Memory B cell (primary cell): ENCODE measurements around the gene NCAPG2.
"Not testable (repeated sequence)": the region's sequence is repeated elsewhere in the genome, so short reads cannot be mapped to it uniquely, and the experiment has no call there.

Experiments used
- ATAC-seq: fragments of 150-1000 bp; cut with Tn5 transposase; 2 replicates; pipeline ENCODE4 v1.10.0; 2021; ENCODE audit warnings: low read depth, mild to moderate bottlenecking, moderate library complexity
- DNase-seq, 2 donors: peaks; one replicate each; pipeline ENCODE4 v3.0.0; 2022; ENCODE audit warnings: low spot score in 2 of 2
- H3K27ac Mint-ChIP-seq: one replicate; pipeline ENCODE4 v1.8.0; 2022; ENCODE audit warnings: mild to moderate bottlenecking, moderate library complexity, mixed read lengths
- H3K27me3 Mint-ChIP-seq: one replicate; pipeline ENCODE4 v1.8.0; 2022; ENCODE audit warnings: mixed read lengths
- H3K36me3 Mint-ChIP-seq: one replicate; pipeline ENCODE4 v1.8.0; 2022; ENCODE audit warnings: mild to moderate bottlenecking, mixed read lengths
- H3K4me1 Mint-ChIP-seq: one replicate; pipeline ENCODE4 v1.8.0; 2022; ENCODE audit warnings: mixed read lengths
- H3K4me3 Mint-ChIP-seq: one replicate; pipeline ENCODE4 v1.8.0; 2022; ENCODE audit warnings: mild to moderate bottlenecking, moderate library complexity, mixed read lengths
- H3K9me3 Mint-ChIP-seq: one replicate; pipeline ENCODE4 v1.8.0; 2022; ENCODE audit warnings: mixed read lengths

The NCAPG2 gene

DNA sequence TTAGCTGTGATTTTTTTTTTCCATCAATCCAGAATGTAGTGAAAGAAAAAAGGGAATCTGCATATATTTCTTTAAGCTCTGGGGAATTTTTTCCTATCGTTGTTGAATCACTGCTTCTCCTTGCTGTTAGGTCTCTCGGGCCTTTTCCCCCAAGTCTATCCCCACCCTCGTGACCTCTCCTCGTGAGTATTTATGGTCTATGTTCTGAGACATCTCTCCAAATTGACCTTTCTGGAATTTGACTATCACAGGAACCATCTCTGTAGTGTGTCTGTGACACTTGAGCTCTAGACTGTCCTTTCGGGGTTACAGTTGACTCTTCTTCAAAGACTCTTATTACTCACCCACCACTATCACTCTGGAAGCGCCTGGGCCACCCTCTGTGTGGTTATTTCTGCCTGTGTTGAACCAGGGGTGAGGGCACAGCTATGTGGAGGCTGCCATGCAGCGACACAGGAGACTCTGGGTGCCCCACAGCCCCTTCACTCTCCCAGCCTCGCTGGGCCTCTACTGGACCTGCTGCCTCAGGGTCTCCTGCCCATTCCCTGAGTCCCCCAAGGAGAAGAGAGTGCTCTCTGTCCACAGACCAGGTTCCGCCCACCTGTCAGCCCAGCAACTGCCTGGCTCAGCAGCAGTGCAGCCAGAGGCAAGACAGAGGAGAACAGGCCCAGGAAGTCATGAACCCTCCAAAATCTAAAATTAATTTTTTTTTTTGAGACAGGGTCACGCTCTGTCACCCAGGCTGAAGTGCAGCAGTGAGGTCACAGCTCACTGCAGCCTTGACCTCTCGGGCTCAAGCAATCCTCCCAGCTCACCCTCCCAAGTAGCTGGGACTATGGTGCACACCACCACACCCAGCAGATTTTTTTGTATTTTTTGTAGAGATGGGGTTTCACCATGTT lies 71.3 kb downstream of the NCAPG2 start:
- peak overlapping the region; percentile 18 for H3K27ac Mint-ChIP-seq
- peak; percentile 29 for ATAC-seq

GRCh38 chr7:158631574-158632195 lies 72.9 kb downstream of the NCAPG2 start:
- Mint-ChIP-seq H3K9me3 (no peaks in the 10 kb centered on the region), H3K36me3 (peaks cover 9% of the 10 kb centered on the region), H3K4me1 (peaks cover 9% of the 10 kb centered on the region), H3K4me3 (no peak overlapping the region), H3K27ac (no peak overlapping the region), H3K27me3 (no peaks in the 10 kb centered on the region)
- ATAC-seq = no peak
- DNase-seq = no peak

More for the DNA sequence above, 71.3 kb downstream of the NCAPG2 start:
- Mint-ChIP-seq H3K36me3 (peaks cover 9% of the 10 kb centered on the region), H3K9me3 (no peaks in the 10 kb centered on the region), H3K27me3 (no peaks in the 10 kb centered on the region), H3K4me3 (no peak overlapping the region), H3K4me1 (peaks cover 9% of the 10 kb centered on the region)
- no peak for DNase-seq

- not testable (repeated sequence) for H3K4me1 Mint-ChIP-seq, H3K36me3 Mint-ChIP-seq, ATAC-seq, DNase-seq, H3K27ac Mint-ChIP-seq, H3K27me3 Mint-ChIP-seq, H3K4me3 Mint-ChIP-seq, H3K9me3 Mint-ChIP-seq
Observed at GRCh38 chr7:158626289-158626688, 78.3 kb downstream of the NCAPG2 start.

DNA sequence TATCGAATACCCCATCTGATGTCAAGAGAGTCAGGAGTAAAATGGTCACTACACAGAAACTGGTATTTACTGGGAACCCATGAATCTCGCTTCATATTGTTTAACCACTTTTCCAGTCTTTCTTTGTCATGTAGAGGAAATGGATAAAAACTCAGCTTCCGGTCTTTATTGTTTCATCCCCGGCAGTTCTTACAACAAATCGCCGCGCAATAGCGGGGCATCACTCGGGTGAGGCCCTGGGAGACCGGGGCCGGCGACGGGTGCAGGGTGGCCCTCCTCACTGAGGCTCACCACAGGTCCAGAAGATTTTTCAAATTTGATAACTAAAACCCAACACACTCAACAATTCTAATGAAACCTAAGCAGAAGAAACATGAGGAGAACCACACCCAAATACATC lies 81.4 kb downstream of the NCAPG2 start:
- no peak overlapping the region for H3K4me3 Mint-ChIP-seq
- peaks cover 6% of the 10 kb centered on the region for H3K36me3 Mint-ChIP-seq
- no peak for DNase-seq
- H3K4me1 Mint-ChIP-seq = no peaks in the 10 kb centered on the region
- no peak for ATAC-seq
- H3K27ac Mint-ChIP-seq = no peak overlapping the region
- H3K9me3 Mint-ChIP-seq = peaks cover 1% of the 10 kb centered on the region
- no peaks in the 10 kb centered on the region for H3K27me3 Mint-ChIP-seq

DNA sequence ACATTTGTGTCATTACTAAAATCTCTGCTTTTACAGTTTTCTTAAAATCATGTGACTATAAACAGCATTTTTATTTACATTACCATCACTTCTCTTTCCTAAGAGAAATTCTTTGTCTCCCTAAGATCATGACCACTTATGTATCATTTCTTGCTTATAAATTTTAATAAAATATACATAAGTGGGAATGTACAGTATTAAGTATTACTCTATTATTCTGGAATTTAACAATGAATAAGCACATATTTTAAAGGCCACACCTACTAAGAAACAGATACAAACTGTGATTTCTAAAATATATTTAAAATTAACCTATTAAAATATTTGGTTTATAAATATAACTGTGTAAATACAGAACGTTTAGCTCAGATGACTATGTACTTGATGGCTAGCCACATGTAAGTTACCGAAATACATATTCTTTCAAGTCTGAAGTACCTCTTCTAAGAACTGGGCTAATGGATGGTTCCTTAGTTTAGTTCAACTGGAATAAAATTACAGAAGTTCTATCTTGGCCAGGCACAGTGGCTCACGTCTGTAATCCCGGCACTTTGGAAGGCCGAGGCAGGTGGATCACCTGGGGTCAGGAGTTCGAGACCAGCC lies 83.7 kb downstream of the NCAPG2 start:
- ATAC-seq (no peak), DNase-seq (no peak)
- Mint-ChIP-seq H3K4me3 (no peak overlapping the region), H3K27ac (no peak overlapping the region), H3K9me3 (peaks cover 1% of the 10 kb centered on the region), H3K4me1 (no peaks in the 10 kb centered on the region), H3K27me3 (no peaks in the 10 kb centered on the region), H3K36me3 (peaks cover 4% of the 10 kb centered on the region)

DNA sequence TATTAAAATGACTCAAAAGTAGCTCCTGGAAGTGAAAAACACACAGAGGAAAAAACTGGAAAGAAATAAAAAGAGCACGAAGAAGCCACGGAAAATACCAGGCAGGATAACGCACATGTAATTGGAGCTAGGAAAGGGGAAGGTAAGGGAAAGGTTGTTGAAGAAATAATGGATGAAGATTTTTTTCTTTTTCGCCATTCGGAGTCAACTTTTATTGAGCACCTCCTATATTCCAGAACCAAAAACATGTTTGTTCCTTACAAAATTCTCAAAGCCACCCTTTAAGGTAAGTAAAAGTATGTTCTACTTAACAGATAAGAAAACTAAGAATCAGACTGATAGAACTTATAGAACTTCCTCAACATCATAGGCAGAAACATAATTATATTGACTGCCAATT lies 84.2 kb downstream of the NCAPG2 start:
- Mint-ChIP-seq H3K4me1 (no peaks in the 10 kb centered on the region), H3K36me3 (peaks cover 4% of the 10 kb centered on the region)

DNA sequence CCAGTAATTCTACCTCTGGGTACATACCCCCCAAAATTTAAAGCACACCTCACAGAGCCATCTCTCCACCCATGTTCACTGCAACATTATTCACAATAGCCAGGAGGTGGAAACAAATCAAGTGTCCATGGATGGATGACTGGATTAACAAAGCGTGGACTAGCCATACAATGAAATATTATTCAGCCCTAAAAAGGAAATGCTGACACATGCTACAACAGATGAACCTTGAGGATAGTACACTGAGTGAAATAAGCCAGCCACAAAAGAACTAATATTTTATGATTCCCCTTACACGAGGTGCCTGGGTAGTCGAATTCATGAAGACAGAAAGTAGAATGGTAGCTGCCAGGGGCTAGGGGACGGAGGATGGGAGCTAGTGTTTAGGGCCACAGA lies 85.9 kb downstream of the NCAPG2 start:
- peaks cover under 1% of the 10 kb centered on the region for H3K4me1 Mint-ChIP-seq
- ATAC-seq (no peak), DNase-seq (no peak)
- H3K9me3 Mint-ChIP-seq = peaks cover 1% of the 10 kb centered on the region
- H3K4me3 Mint-ChIP-seq = no peak overlapping the region
- H3K27me3 Mint-ChIP-seq = no peaks in the 10 kb centered on the region
- no peak overlapping the region for H3K27ac Mint-ChIP-seq
- H3K36me3 Mint-ChIP-seq = peaks cover 4% of the 10 kb centered on the region

More for the DNA sequence above, 84.2 kb downstream of the NCAPG2 start:
- H3K4me3 Mint-ChIP-seq = no peak overlapping the region
- ATAC-seq (no peak), DNase-seq (no peak)
- H3K27me3 Mint-ChIP-seq = no peaks in the 10 kb centered on the region
- no peak overlapping the region for H3K27ac Mint-ChIP-seq
- H3K9me3 Mint-ChIP-seq = peaks cover 1% of the 10 kb centered on the region

DNA sequence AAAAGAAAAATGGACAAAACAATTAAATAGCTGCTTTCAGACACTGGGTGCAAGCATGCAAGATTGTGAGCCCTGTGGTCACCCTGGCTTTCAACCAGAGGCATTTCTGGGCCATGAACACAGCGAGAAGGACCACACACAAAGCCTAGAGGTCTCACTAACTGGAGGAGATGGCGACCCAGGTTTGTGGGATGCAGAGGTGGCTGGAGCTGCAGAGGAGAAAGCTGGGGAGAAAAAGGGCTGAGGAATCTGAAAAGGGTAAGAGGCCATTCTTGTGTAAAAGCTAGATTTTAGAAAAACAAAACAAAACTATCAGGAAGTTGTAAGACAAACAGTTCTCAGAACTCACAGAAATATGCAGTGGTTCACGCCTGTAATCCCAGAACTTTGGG lies 86.9 kb downstream of the NCAPG2 start:
- ATAC-seq (no peak), DNase-seq (no peak)
- Mint-ChIP-seq H3K4me3 (no peak overlapping the region), H3K4me1 (peaks cover 10% of the 10 kb centered on the region), H3K36me3 (peaks cover 4% of the 10 kb centered on the region), H3K9me3 (peaks cover 1% of the 10 kb centered on the region), H3K27me3 (no peaks in the 10 kb centered on the region), H3K27ac (no peak overlapping the region)

GRCh38 chr7:158616050-158616449 lies 88.6 kb downstream of the NCAPG2 start:
- DNase-seq (no peak), ATAC-seq (no peak)
- Mint-ChIP-seq H3K27ac (no peak overlapping the region), H3K4me3 (no peak overlapping the region), H3K36me3 (peaks cover 5% of the 10 kb centered on the region), H3K9me3 (peaks cover 1% of the 10 kb centered on the region), H3K4me1 (peaks cover 17% of the 10 kb centered on the region), H3K27me3 (no peaks in the 10 kb centered on the region)

- H3K9me3 Mint-ChIP-seq = no peaks in the 10 kb centered on the region
- H3K27me3 Mint-ChIP-seq = no peaks in the 10 kb centered on the region
- no peak overlapping the region for H3K27ac Mint-ChIP-seq
- H3K4me1 Mint-ChIP-seq = peaks cover 18% of the 10 kb centered on the region
- DNase-seq = no peak
- peaks cover 5% of the 10 kb centered on the region for H3K36me3 Mint-ChIP-seq
- no peak overlapping the region for H3K4me3 Mint-ChIP-seq
- ATAC-seq = no peak
Observed at GRCh38 chr7:158614700-158615099, 89.9 kb downstream of the NCAPG2 start.

GRCh38 chr7:158613481-158613880 lies 91.1 kb downstream of the NCAPG2 start:
- no peaks in the 10 kb centered on the region for H3K9me3 Mint-ChIP-seq
- peak overlapping the region; percentile 28 for H3K27ac Mint-ChIP-seq
- peak; percentile 92 for ATAC-seq
- DNase-seq = peak in 1 of 2 donors; percentile 13
- H3K4me1 Mint-ChIP-seq = peaks cover 25% of the 10 kb centered on the region
- H3K4me3 Mint-ChIP-seq = peak overlapping the region; percentile 55
- no peaks in the 10 kb centered on the region for H3K27me3 Mint-ChIP-seq
- H3K36me3 Mint-ChIP-seq = peaks cover 7% of the 10 kb centered on the region

GRCh38 chr7:158612546-158612945 lies 92.1 kb downstream of the NCAPG2 start:
- DNase-seq (no peak), ATAC-seq (no peak)
- peaks cover 25% of the 10 kb centered on the region for H3K4me1 Mint-ChIP-seq
- H3K36me3 Mint-ChIP-seq = peaks cover 7% of the 10 kb centered on the region
- H3K4me3 Mint-ChIP-seq = no peak overlapping the region
- H3K9me3 Mint-ChIP-seq = no peaks in the 10 kb centered on the region
- H3K27ac Mint-ChIP-seq = no peak overlapping the region
- H3K27me3 Mint-ChIP-seq = no peaks in the 10 kb centered on the region

DNA sequence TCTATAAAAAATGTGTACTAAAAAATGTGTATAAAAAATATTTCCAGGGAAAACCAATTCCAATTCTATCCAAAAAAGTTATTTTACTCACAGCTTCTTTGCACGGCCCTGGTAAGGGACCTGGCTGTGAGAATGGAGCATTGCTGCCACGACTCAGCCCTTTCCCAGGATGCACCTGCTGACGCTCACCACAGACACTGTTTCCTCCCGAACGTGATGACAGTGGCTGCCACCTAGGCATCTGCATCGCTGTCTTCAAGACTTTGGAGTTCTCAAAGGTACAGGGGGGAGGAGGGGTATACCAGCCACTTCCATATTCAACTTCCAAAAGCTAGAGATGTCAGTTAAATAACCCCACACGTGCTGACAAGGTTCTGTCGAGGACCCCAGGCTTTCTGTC lies 93.1 kb downstream of the NCAPG2 start:
- Mint-ChIP-seq H3K36me3 (peaks cover 6% of the 10 kb centered on the region), H3K27me3 (no peaks in the 10 kb centered on the region), H3K4me3 (no peak overlapping the region), H3K9me3 (no peaks in the 10 kb centered on the region), H3K4me1 (peaks cover 25% of the 10 kb centered on the region), H3K27ac (no peak overlapping the region)
- no peak for DNase-seq
- ATAC-seq = no peak

DNA sequence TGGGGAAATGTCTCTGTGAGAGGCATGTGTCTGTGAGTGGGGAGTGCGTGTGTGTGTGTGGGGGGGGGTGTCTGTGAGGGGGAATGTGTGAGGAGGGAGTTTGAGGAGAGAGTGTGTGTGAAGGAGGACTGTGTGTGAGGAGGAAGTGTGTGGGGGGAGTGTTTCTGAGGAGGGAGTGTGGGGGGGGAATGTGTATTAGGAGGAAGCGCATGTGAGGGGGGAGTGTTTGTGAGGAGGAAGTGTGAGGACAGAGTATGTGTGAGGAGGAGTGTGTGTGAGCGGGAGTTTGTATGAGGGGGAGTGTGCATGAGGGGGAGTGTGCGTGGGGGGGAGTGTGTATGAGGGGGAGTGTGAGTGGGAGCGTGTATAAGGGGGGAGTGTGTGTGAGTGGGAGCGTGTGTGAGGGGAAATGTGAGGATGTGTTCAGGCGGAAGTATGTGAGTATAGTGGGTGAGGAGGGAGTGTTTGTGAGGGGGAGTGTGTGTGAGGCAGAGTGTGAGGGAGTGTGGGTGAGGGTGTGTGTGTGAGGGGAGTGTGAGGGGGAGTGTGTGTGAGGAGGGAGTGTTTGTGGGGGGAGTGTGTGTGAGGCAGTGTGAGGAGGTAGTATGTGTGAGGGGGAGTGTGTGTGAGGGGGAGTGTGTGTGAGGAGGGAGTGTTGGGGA lies 95.2 kb downstream of the NCAPG2 start:
- Mint-ChIP-seq H3K27me3 (no peaks in the 10 kb centered on the region), H3K4me1 (peaks cover 25% of the 10 kb centered on the region), H3K36me3 (peaks cover 5% of the 10 kb centered on the region), H3K27ac (peak overlapping the region; percentile 3), H3K4me3 (no peak overlapping the region), H3K9me3 (no peaks in the 10 kb centered on the region)
- no peak for DNase-seq
- no peak for ATAC-seq
